GM18499 (cell line): ENCODE measurements around the gene ADAP1.

ENCODE experiments used
- ATAC-seq: cut with Tn5 transposase; IDR thresholded peaks from one replicate; pipeline ENCODE4 v1.9.1; 2021; ENCODE audit warnings: moderate number of reproducible peaks; ENCODE audit not compliant: insufficient read depth, unreplicated experiment

The ADAP1 gene

DNA sequence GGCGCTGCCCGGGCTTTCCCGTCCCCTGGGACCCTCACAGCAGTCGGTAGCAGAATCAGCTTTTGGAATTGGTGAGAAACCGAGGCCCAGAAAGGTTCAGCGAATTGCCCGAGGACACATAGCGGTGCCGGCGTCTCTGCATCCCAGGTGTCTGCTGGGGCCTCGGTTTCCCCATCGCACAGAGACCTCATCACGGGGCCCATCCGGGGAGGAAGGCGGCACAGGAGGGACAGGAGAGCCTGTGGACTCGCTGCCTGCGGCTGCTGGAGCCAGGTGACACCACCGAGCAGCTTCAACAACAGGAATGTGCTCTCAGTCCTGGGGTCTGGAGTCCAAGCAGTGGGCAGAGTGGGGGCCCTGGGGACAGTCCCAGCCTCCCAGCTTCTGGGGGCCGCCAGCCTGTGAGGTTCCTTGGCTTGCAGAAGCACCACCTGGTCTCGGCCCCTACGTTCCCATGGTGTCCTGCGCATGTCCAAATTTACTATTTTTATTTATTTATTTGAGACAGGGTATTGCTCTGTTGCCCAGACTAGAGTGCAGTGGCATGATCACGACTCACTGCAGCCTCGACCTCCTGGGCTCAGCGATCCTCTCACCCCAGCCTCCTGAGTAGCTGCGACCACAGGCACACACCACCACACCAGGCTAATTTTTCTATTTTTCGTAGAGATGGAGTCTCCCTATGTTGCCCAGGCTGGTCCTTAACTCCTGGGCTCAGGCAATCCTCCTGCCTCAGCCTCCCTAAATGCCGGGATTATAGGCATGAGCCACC lies 21.4 kb upstream of the ADAP1 start:
- no peak for ATAC-seq

DNA sequence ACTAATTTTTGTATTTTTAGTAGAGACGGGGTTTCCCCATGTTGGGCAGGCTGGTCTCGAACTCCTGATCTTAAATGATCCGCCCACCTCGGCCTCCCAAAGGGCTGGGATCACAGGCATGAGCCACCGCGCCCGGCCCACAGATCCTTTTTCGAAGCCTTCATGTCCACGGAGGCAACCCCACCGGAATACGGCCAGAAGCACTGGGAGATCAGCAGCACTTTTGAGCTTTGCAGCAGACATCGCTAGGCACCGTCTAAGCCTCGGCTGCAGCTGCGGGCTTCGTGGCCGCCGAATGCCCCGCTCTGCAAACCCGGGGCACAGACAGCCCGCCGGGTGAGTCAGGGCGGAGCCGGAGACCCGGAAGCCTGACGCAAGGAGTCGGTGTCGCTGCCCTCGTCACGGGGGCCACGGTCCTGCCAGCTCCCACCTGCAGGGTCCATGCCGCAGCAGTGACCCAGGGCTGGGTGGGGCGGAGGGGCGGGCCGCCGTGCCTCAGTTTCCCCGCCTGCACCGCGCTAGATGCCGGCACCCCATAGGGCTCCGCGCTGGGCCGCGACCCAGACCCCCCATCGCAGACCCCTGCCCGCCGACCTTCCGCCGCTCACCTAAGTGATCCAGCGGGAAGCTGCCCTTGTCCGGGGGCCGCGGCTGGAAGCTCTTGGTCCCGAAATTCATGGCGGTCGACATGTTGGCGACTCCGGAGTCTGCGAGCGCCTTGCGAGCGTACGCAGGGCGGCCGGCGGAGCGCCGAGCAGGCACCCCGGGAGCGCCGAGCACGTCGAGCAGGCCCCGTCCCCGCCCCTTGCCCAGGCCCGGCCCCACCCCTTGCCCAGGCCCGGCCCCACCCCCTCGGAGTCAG lies 20.6 kb upstream of the ADAP1 start, which contains the start of gene COX19:
COX19 (minus strand) TSS at position 730 of the 862 bp plus-strand sequence; CDS start at position 690, 40 bp downstream.
- ATAC-seq = no peak

GRCh38 chr7:974172-974571 lies 19.7 kb upstream of the ADAP1 start:
- no peak for ATAC-seq

DNA sequence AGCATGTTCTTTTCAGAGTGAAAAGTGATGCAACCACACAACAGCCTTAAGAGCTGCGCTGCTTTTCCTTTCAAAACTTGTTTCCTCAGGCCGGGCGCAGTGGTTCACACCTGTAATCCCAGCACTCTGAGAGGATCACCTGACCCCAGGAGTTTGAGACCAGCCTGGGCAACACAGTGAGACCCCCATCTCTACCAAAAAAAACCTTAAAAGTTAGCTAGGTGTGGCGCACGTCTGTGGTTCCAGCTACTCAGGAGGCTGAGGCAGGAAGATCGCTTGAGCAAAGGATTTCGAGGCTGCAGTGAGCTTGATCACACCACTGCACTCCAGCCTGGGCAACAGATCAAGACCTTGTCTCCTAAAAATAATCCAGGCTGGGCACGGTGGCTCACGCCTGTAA lies 18.8 kb upstream of the ADAP1 start:
- ATAC-seq = no peak

DNA sequence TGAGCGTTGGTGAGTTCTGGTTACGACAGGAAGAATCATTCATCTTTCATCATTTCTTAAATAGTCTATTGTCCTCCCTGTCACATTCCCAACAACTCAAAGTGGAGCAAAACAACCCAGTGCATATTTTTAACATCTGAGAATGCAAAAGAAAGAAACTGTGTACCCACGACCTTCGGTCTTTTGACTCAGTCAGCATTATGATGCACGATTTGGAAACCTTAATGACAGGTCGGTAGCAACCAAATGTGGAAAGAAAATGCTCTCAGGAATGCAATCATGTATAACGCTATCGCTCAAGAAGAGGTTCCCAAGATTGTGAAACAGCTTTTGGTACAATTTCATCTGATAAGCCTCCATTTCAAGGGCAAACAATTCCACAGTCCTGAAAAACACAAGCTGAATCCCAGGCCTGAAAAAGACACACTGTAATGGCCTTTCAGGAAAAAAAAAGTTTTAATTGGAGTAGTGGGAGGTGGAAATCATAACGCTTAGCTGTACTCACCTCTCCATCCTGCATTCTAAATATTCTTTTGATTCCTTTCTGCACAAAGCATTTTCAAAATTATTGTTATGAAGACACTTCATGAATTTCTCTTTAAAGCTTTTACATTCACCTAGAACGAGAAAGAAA lies 18.3 kb upstream of the ADAP1 start:
- no peak for ATAC-seq

DNA sequence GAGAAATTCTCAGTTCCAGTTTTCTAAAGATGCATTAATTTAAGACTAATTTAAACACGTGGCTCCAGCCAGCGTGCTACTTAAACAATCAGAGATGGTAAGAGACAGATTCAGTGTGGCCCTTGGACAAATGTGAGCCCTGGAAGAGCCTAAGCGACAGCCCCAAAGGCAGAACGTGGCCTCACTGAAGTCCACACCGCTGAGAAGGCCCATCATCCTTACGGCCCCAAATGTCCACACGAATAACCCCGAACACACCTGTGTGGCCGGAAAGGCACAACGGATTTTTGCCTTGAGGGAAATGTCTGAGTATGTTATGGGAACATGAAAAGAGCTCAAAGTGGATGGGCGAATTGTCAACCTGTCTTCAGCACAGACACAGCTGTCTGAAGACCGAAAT lies 17.6 kb upstream of the ADAP1 start:
- no peak for ATAC-seq

DNA sequence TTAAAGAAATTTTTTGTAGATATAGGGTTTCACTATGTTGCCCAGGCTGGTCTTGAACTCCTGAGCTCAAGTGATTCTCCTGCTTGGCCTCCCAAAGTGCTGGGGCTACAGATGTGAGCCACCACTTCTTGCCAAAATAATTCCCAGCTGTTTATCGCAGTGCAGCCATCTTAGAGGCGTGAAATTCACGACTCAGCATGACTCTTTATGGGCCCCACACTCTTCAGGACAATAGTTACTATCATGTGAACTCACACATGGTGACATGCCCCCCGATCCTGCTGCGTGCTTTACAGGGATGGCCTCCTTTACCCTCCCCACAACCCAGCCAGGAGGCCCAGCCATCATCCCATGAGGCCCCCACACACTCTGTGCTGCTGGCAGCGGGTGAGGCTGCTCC lies 16.3 kb upstream of the ADAP1 start:
- ATAC-seq = no peak

GRCh38 chr7:969403-969802 lies 14.9 kb upstream of the ADAP1 start:
- no peak for ATAC-seq

- no peak for ATAC-seq
Measured at GRCh38 chr7:968205-969105, 14.0 kb upstream of the ADAP1 start.

DNA sequence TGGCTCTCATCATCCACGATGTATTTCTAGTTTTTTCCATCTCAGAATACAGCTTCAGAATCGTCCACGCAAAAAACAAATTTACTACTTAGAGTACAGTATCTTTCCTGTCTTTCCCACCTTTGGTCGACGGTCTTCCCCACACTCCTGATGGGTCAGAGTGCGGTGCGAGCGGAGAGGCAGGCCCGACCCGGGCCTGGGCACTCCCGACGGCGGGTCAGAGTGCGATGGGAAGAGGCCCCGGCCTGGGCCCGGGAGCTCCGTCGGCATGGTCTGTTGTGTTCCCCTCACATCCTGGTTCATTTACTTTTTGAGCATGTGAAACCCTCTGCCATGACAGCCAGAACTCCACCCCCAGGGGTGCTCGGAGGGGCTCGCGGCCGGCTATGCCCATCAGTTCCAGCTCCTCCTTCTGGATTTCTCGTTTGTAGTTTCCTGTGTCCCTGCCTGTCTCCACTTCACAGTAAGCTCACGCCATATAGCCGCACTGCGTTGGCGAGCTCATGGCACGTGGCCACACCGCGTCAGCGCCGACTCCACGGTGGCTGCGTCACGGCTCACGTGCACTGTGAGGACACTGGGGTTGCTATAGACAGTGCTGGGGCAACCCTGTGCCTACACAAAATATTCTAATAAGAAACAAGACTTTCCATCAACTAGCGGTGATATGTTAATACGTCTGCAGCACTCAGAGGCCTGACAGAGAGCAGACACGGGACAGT lies 13.0 kb upstream of the ADAP1 start:
- ATAC-seq = no peak

DNA sequence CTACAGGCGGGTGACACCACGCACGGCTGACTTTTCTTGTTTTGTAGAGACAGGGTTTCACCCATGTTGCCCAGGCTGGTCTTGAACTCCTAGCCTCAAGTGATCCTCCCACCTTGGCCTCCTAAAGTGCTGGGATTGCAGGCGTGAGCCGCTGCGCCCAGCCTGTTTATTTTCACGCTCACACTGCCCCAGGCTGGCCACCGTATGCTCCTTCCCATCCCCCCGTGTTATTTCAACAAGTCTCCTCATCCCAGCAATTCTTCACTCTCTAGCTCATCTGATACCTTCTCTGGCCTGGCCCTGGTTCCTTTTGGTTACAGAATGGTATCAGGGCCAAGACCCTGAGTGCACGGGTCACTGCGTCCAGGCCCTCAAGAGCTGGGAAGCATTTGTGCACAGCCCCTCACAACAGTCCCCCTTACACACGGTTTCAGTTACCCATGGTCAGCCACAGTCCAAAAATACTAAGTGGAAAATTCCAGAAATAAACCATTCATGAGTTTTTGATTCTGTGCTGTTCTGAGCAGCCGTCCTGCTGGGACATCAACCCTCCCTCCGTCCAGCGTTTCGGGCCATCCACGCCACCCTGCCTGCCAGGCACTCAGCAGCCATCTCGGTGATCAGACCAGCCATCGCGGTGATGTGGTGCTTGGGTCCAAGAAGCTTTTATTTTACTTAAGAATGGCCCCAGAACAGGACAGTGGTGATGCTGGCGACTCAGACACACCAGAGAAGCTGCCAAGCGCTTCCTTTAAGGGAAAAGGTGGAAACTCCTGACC lies 12.0 kb upstream of the ADAP1 start:
- ATAC-seq = no peak

DNA sequence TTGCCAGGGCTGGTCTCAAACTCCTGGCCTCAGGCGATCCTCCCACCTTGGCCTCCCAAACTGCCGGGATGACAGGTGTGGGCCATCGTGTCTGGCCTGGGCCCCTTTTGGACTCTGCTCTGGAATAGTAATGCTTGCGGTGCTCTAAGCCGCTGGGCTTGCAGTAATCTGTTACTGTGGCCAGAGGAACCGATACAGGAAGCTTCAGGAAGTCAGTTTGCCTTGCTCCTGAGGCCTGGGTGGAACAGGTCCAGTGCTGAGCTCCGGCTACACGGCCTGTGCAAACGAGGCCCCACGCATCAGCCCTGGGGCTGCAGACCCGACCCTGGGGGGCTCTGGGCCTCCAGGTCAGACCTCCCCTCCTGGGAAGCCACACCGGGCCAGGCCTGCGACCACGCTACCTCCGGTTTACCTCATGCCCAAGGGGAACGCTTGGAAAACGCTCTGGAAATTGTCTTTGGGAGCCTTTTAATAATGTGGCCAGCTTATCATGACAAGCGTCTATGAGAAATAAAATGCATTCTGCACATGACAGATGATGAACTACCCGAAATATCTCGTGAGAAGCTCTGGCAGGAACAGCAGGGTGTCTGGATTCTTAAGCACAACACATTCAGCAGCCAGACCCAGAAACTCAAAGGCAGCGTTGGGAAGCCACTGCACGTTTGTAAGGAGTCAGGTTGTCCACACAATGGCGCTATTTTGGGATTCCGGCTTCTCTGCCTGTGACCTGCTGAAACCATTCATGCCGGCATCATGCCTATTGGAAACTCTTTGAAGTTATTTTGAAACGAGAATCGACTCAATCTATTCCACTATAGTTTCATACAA lies 10.1 kb upstream of the ADAP1 start:
- no peak for ATAC-seq

DNA sequence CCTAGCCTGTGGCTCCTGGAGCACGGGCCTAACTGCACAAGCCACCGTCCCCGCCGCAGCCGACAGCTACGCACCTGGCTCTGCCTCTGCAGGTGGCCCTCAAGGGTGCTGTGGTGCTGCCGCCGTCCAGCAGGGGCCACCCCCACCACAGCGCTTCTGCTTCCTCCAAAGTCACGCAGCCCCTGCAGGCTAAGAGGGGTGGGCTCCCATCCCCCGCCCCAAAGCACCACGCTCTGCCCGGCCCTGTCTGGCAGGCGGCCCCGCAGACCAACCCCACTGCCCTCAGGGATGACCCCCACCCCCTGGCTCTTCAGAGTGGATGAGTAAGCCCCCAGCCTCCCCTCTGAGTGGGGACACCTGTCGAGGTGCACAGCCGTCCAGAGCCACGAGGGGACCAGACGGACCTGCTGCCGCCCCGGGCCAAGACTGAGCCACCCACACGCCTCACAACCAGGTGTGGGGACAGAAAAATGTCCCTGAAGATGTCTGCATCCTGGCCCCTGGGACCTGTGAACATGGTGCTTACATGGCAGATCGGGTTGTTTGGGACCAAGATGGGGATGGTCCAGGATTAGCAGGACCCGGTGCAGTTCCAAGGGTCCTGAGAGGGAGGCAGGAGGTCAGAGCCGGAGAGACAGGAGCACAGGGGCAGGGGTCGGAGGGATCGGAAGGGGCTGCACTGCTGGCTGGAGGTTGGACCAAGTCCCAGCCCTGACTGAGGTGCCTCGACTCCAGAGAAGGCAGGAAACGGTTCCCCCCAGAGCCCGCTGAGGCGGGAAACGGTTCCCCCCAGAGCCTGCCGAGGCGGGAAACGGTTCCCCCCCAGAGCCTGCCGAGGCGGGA lies 9.0 kb upstream of the ADAP1 start:
- ATAC-seq = no peak

GRCh38 chr7:962401-963081 lies 8.1 kb upstream of the ADAP1 start:
- ATAC-seq = no peak

GRCh38 chr7:961546-962400 lies 7.3 kb upstream of the ADAP1 start:
- no peak for ATAC-seq
